Activated B cell treated with CpG ODN at 0.5 μM for 24 hours (primary cell): ENCODE data around the gene NCK2. TPM values are rescaled to one million over a fixed set of nuclear protein-coding genes. Genes with fewer than 3 reads are reported as not detected.

Experiments
- ATAC-seq: fragments of 200-7000 bp; cut with Tn5 transposase; one replicate; pipeline ENCODE4 v1.10.0; 2021; ENCODE audit warnings: low read depth, mild to moderate bottlenecking, moderate library complexity
- CTCF ChIA-PET: fragments of 350-600 bp; sonication (Branson Sonifier 250); formaldehyde crosslinking; loops from one replicate; lab custom pipeline; 2021; ENCODE audit warnings: antibody characterized with exemption; lab: Charles Lee
- POLR2A ChIA-PET: fragments of 350-600 bp; sonication (Branson Sonifier 250); formaldehyde crosslinking; loops from one replicate; lab custom pipeline; 2021; ENCODE audit warnings: antibody characterized with exemption; lab: Charles Lee
- DNase-seq: peaks from one replicate; pipeline ENCODE4 v3.0.0; 2022
- H3K27ac Mint-ChIP-seq: one replicate; pipeline ENCODE4 v1.8.0; 2020; ENCODE audit warnings: mixed read lengths
- H3K27me3 Mint-ChIP-seq: one replicate; pipeline ENCODE4 v1.8.0; 2021; ENCODE audit warnings: mixed read lengths
- H3K36me3 Mint-ChIP-seq: one replicate; pipeline ENCODE4 v1.8.0; 2021; ENCODE audit warnings: low read depth, mixed read lengths
- H3K4me1 Mint-ChIP-seq: one replicate; pipeline ENCODE4 v1.8.0; 2021; ENCODE audit warnings: mixed read lengths
- H3K4me3 Mint-ChIP-seq: one replicate; pipeline ENCODE4 v1.8.0; 2020; ENCODE audit warnings: mild to moderate bottlenecking, mixed read lengths
- H3K9me3 Mint-ChIP-seq: one replicate; pipeline ENCODE4 v1.8.0; 2020; ENCODE audit warnings: mixed read lengths
- intact Hi-C: fragments of 100-400 bp; cut with micrococcal nuclease; formaldehyde crosslinking; loops from one replicate; pipeline ENCODE4 v1.15.1; 2024
- total RNA-seq: library from RNA; stranded (reverse); gene quantifications from 2 replicates; pipeline ENCODE4 v1.2.3, GENCODE V29; 2022
- TF ChIP-seq, protein P1 (sequence below): fragments of 200-600 bp; IDR thresholded peaks from one replicate; pipeline ENCODE4 v1.8.0; 2022; ENCODE audit warnings: antibody characterized with exemption, mild to moderate bottlenecking

Gene NCK2
- total RNA-seq, 1 donor from 2014 or later = 53.4 TPM

- ChIA-PET CTCF (no interaction called here), POLR2A (no interaction called here)
- Mint-ChIP-seq H3K27ac (no peak overlapping the region), H3K36me3 (no peaks in the 10 kb centered on the region), H3K4me1 (peaks cover 74% of the 10 kb centered on the region), H3K27me3 (no peaks in the 10 kb centered on the region), H3K4me3 (no peak overlapping the region), H3K9me3 (peaks cover 4% of the 10 kb centered on the region)
- DNase-seq (no peak), ATAC-seq (no peak)
- intact Hi-C loops = no loop called here
- TF ChIP-seq, protein P1, sequence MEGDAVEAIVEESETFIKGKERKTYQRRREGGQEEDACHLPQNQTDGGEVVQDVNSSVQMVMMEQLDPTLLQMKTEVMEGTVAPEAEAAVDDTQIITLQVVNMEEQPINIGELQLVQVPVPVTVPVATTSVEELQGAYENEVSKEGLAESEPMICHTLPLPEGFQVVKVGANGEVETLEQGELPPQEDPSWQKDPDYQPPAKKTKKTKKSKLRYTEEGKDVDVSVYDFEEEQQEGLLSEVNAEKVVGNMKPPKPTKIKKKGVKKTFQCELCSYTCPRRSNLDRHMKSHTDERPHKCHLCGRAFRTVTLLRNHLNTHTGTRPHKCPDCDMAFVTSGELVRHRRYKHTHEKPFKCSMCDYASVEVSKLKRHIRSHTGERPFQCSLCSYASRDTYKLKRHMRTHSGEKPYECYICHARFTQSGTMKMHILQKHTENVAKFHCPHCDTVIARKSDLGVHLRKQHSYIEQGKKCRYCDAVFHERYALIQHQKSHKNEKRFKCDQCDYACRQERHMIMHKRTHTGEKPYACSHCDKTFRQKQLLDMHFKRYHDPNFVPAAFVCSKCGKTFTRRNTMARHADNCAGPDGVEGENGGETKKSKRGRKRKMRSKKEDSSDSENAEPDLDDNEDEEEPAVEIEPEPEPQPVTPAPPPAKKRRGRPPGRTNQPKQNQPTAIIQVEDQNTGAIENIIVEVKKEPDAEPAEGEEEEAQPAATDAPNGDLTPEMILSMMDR = no peak
Observed at GRCh38 chr2:105736145-105736544, 8.6 kb upstream of the NCK2 start.

DNA sequence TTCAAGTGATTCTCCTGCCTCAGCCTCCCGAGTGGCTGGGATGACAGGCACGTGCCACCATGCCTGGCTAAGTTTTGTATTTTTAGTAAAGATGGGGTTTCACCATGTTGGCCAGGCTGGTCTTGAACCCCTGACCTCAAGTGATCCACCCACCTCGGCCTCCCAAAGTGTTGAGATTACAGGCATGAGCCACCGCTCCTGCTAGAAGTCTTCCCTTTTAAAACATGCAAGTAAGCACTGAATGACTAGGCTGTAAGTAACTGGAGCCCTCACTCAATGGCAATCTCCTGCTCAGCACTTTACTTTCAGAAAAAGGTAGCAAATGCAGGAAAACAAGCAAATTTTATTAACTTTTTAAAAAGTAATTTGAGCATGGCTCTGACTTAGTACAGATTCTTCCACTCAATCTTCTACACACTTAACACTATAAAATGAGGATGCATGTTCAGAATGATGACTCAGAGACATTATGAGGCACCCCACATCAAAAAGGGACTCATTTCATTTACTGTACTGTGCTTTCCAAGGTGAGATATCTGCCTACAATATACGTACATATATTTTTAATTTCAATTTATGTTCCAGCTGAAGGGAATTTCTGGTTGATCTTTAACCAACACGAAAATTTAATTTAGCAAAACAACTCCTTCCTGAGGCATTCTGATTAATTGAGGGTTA, 6.6 kb upstream of the NCK2 start:
- peaks cover 4% of the 10 kb centered on the region for H3K9me3 Mint-ChIP-seq
- POLR2A ChIA-PET = interaction anchor here (0.7 kb wide), 1 partner anchor 411 kb away, joined by 3 read pairs; no protein-coding TSS in a partner anchor
- no peak for DNase-seq
- intact Hi-C loops = no loop called here
- H3K27me3 Mint-ChIP-seq = no peaks in the 10 kb centered on the region
- H3K36me3 Mint-ChIP-seq = no peaks in the 10 kb centered on the region
- TF ChIP-seq, protein P1 = no peak
- CTCF ChIA-PET = interaction anchor here (0.7 kb wide), 1 partner anchor 161 kb away, joined by 3 read pairs; no protein-coding TSS in a partner anchor
- peaks cover 67% of the 10 kb centered on the region for H3K4me1 Mint-ChIP-seq
- peak overlapping the region; percentile 11 for H3K4me3 Mint-ChIP-seq
- ATAC-seq = no peak
- peak overlapping the region; percentile 54 for H3K27ac Mint-ChIP-seq

DNA sequence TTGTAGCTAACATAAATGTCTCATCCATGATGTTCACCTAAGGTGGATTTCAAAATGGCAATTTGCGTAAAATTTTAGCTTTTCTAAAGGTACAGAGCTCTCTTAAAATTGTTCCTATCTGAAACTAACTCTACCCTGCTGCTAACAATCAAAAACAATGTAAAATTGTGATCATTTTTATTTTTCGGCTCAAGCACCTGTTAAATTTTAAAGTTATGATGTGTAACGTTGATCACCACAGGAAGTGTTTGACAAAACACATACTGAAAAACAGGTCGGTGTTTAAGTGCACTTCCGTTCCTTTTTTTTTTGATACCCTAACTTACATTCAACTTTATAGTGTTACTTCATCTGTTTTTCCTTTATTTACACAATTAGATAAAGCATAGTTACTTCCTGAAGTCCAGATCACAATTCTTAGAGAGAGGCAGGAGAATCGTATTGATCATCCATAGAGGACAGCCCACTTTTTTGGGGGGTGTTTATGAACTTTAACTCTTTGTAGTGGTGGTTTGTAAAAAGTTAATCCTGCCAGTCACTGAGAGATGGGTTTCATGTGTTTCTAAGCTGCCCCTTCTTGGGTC, 6.0 kb upstream of the NCK2 start:
- TF ChIP-seq, protein P1 = no peak
- Mint-ChIP-seq H3K4me3 (peak overlapping the region; percentile 13), H3K27me3 (no peaks in the 10 kb centered on the region), H3K4me1 (peaks cover 67% of the 10 kb centered on the region), H3K27ac (peak overlapping the region; percentile 54), H3K36me3 (no peaks in the 10 kb centered on the region), H3K9me3 (peaks cover 4% of the 10 kb centered on the region)
- ChIA-PET CTCF (interaction anchor here (0.7 kb wide), 1 partner anchor 162 kb away, joined by 3 read pairs; no protein-coding TSS in a partner anchor), POLR2A (interaction anchor here (0.7 kb wide), 1 partner anchor 412 kb away, joined by 3 read pairs; no protein-coding TSS in a partner anchor)
- intact Hi-C loops = no loop called here
- DNase-seq = no peak
- ATAC-seq = no peak

- POLR2A ChIA-PET = interaction anchor here (0.6 kb wide), 1 partner anchor 365 kb away, joined by 3 read pairs; no protein-coding TSS in a partner anchor
Observed at GRCh38 chr2:105739426-105739825, 5.3 kb upstream of the NCK2 start.

More at GRCh38 chr2:105739426-105739825, 5.3 kb upstream of the NCK2 start:
- Mint-ChIP-seq H3K4me1 (peaks cover 66% of the 10 kb centered on the region), H3K9me3 (peaks cover 4% of the 10 kb centered on the region), H3K4me3 (peak overlapping the region; percentile 13), H3K27ac (peak overlapping the region; percentile 54), H3K36me3 (no peaks in the 10 kb centered on the region), H3K27me3 (no peaks in the 10 kb centered on the region)
- CTCF ChIA-PET = no interaction called here
- DNase-seq (no peak), ATAC-seq (no peak)
- intact Hi-C loops = no loop called here
- TF ChIP-seq, protein P1 = no peak
